Kidney (tissue), 14 donors: ENCODE results near the gene HS3ST2. TPM values are rescaled to one million over a fixed set of nuclear protein-coding genes. Genes with fewer than 3 reads are reported as not detected.

Source experiments
- DNase-seq, 5 donors: peaks; one replicate each; pipeline ENCODE4 v3.0.0-alpha.2; 2013 to 2020
- FAIRE-seq: peaks from 2 replicates; lab custom pipeline; 2012; peaks lifted over from hg19 to GRCh38; lab: Jason Lieb, UNC
- H3K27ac ChIP-seq, 2 donors: one replicate each; pipeline ENCODE4 v1.7.0; 2013; ENCODE audit warnings: low read depth in 2 of 2, low read length in 2 of 2, inconsistent platforms in 1 of 2
- H3K27me3 ChIP-seq: one replicate; pipeline ENCODE4 v1.7.1; 2013; ENCODE audit warnings: low read length, inconsistent platforms; ENCODE audit not compliant: control insufficient read depth, insufficient read depth
- H3K36me3 ChIP-seq, 3 donors: one replicate each; pipeline versions ENCODE4 v1.7.0 to v1.7.1; 2013; ENCODE audit warnings: low read length in 3 of 3, control low read depth in 1 of 3, inconsistent platforms in 1 of 3; ENCODE audit not compliant: insufficient read depth in 3 of 3, control insufficient read depth in 2 of 3
- H3K4me1 ChIP-seq, 3 donors: one replicate each; pipeline versions ENCODE4 v1.7.0 to v1.7.1; 2013; ENCODE audit warnings: low read length in 3 of 3, inconsistent platforms in 1 of 3, low read depth in 1 of 3; ENCODE audit not compliant: control insufficient read depth in 2 of 3, insufficient read depth in 2 of 3
- H3K4me3 ChIP-seq, 3 donors: one replicate each; pipeline versions ENCODE4 v1.7.0 to v1.8.1; 2013; ENCODE audit warnings: low read length in 3 of 3, control low read depth in 1 of 3, inconsistent platforms in 1 of 3
- H3K9ac ChIP-seq, 3 donors: one replicate each; pipeline versions ENCODE4 v1.7.0 to v1.7.1; 2013; ENCODE audit warnings: low read length in 3 of 3, control low read depth in 1 of 3, inconsistent platforms in 1 of 3
- H3K9me3 ChIP-seq, 3 donors: one replicate each; pipeline versions ENCODE4 v1.7.0 to v1.7.1; 2013; ENCODE audit warnings: low read length in 3 of 3, control low read depth in 1 of 3, inconsistent platforms in 1 of 3; ENCODE audit not compliant: control insufficient read depth in 2 of 3, insufficient read depth in 1 of 3
- intact Hi-C: fragments of 100-400 bp; cut with DNase I; formaldehyde crosslinking; loops from one replicate; pipeline ENCODE4 v1.11.1; 2022
- polyA plus RNA-seq: library from polyadenylated mRNA; stranded (reverse); fragments of 350-450 nt; fragmentation: Illumina TruSeq; extraction: RNeasy Lipid Tissue Mini Kit (QIAGEN cat#74804); gene quantifications from one replicate; pipeline ENCODE4 v1.2.3, GENCODE V29; 2014; ENCODE audit warnings: low read depth, low replicate concordance; ENCODE audit not compliant: insufficient read depth
- total RNA-seq: library from RNA; stranded (reverse); fragmentation: NEBNext Ultra II Directional; extraction: Animal tissue kit (Norgen Biotek cat#: 25700); gene quantifications from one replicate; pipeline ENCODE4 v1.2.1, GENCODE V29; 2021
- TF ChIP-seq, protein P1 (sequence below): IDR thresholded peaks from 3 replicates; pipeline ENCODE4 v1.5.1; 2012; ENCODE audit warnings: mild to moderate bottlenecking, moderate library complexity, borderline replicate concordance; ENCODE audit not compliant: insufficient read depth; ENCODE audit errors: extremely low read depth
- donor health status: control.
- donor health status: control.
- donor health status: control.
- donor health status: control.
- donor health status: control.
- donor health status: DM: yes; HTN: yes; CAD: no.
- donor health status: Normal renal cell carcinoma (clear cell type).

The HS3ST2 gene
- total and polyA plus RNA-seq, 2 donors from 2014 or later: 1.5 TPM; not detected in 1

DNA sequence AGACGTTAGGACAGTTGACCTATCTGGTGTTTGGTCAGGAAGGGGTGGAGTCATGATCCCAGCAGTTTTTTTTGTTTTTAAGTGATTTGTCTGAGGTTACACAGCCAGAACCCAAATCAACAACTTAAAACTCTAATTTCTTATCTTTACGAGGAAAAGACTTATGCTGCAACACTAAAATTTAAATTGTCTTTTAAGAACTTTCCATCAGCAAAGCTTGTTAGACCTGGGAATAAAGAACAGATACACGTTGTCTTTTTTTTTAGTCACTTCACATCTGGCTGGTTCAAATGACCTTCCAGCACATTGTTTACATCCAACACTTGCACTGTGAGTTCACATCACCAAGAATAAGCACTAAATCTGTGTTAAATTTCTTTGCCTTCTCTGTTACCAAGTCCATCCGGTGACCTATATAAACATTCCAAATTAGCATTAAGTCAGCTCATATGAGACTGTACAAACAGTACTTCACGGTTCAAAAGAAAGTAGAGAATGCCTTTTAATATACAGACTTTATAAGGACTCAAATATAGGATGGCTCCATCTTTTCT, 115.0 kb downstream of the HS3ST2 start:
- H3K27ac ChIP-seq: no peak overlapping the region
- H3K4me3 ChIP-seq: no peak overlapping the region
- DNase-seq: peak in 2 of 5 donors; percentile 70 to 83
- intact Hi-C loops: no loop called here
- no peak for FAIRE-seq
- H3K27me3 ChIP-seq: no peaks in the 10 kb centered on the region
- no peak overlapping the region for H3K9ac ChIP-seq
- H3K4me1 ChIP-seq: no peaks in the 10 kb centered on the region
- no peaks in the 10 kb centered on the region for H3K9me3 ChIP-seq
- H3K36me3 ChIP-seq: no peaks in the 10 kb centered on the region
- TF ChIP-seq, protein P1, sequence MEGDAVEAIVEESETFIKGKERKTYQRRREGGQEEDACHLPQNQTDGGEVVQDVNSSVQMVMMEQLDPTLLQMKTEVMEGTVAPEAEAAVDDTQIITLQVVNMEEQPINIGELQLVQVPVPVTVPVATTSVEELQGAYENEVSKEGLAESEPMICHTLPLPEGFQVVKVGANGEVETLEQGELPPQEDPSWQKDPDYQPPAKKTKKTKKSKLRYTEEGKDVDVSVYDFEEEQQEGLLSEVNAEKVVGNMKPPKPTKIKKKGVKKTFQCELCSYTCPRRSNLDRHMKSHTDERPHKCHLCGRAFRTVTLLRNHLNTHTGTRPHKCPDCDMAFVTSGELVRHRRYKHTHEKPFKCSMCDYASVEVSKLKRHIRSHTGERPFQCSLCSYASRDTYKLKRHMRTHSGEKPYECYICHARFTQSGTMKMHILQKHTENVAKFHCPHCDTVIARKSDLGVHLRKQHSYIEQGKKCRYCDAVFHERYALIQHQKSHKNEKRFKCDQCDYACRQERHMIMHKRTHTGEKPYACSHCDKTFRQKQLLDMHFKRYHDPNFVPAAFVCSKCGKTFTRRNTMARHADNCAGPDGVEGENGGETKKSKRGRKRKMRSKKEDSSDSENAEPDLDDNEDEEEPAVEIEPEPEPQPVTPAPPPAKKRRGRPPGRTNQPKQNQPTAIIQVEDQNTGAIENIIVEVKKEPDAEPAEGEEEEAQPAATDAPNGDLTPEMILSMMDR: no peak

DNA sequence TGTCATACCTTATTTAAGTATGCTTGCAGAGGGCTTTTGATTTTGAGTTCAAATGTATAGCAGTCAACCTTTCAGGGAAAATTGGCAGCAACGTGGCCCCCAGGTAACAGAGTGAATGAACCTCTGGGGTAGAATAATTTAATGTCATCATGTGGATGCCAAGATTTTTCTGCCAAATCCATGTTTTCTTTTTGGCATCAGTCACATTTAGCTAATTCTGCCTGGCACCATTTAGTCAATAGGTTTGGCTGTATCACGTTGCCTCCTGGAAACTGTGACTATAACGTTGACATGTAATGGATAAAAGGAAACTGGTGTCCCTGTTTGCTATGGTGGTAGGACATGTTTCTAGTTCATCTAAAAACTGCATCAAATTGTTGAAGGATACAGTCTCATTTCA, 115.5 kb downstream of the HS3ST2 start:
- DNase-seq: no peak
- Histone ChIP-seq H3K27me3 (no peaks in the 10 kb centered on the region), H3K4me1 (no peaks in the 10 kb centered on the region), H3K27ac (no peak overlapping the region), H3K36me3 (no peaks in the 10 kb centered on the region), H3K4me3 (no peak overlapping the region), H3K9ac (no peak overlapping the region), H3K9me3 (no peaks in the 10 kb centered on the region)
- TF ChIP-seq, protein P1: no peak
- no peak for FAIRE-seq
- intact Hi-C loops: no loop called here

DNA sequence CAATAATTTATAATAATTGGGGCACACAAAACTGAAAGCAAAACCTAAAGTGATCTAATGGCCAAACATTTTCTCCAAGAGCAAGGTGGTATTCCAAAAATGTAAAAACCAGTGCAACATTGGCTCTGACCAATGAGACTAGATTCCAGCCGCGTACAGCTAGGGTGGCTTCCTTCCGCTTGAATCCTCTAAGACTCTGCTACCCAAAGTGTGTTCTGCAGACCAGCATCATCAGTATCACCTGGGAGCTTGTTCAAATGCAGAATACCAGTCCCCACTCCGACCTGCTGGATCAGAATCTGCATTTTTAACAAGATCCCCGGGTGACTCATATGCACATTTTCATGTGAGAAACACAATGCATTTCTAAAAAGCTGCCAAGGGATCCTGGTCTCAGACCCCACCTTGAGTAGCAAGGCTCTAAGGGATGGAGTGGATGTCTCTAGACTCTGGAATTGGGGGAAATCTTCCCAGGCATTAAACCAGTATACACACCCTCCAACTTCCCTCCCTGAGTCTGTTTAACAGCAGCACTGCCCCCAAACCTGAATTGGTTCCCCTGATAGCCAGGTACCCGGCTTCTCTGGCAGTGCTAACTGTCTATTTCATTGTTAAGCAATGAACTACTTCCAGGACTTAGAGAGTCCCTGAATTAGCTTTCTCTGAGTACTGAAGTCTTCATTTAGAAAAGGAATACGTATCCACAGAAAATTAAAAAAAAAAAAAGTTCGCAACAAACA, 118.2 kb downstream of the HS3ST2 start:
- TF ChIP-seq, protein P1: no peak
- no peaks in the 10 kb centered on the region for H3K4me1 ChIP-seq
- intact Hi-C loops: no loop called here
- no peaks in the 10 kb centered on the region for H3K9me3 ChIP-seq
- DNase-seq (no peak), FAIRE-seq (no peak)
- peaks cover 2% of the 10 kb centered on the region for H3K27me3 ChIP-seq
- H3K27ac ChIP-seq: no peak overlapping the region
- no peak overlapping the region for H3K4me3 ChIP-seq
- H3K9ac ChIP-seq: no peak overlapping the region
- H3K36me3 ChIP-seq: no peaks in the 10 kb centered on the region
